H1 (cell line): Measurements from ENCODE around the gene OIP5. TPM values are rescaled to one million over a fixed set of nuclear protein-coding genes. Genes with fewer than 3 reads are reported as not detected.

ENCODE experiments used
- CTCF ChIA-PET: fragments of 300-600 bp; sonication (Branson Sonifier 250); formaldehyde crosslinking; loops from one replicate; lab custom pipeline; 2021; ENCODE audit not compliant: partially characterized antibody; lab: Charles Lee
- POLR2A ChIA-PET: fragments of 300-600 bp; sonication (Branson Sonifier 250); formaldehyde crosslinking; loops from one replicate; lab custom pipeline; 2021; ENCODE audit warnings: inconsistent platforms; ENCODE audit not compliant: partially characterized antibody; lab: Charles Lee
- DNase-seq, 2 experiments: peaks; one replicate each; pipeline versions ENCODE4 v3.0.0 to v3.0.0-alpha.2; 2010 to 2022; ENCODE audit warnings: low spot score in 2 of 2, low read depth in 1 of 2, mixed read lengths in 1 of 2
- FAIRE-seq: peaks from 2 replicates; lab custom pipeline; 2011; peaks lifted over from hg19 to GRCh38; lab: Jason Lieb, UNC
- H2AFZ ChIP-seq: 2 replicates; pipeline ENCODE4 v1.8.1; 2012; ENCODE audit warnings: low read length, inconsistent platforms
- H2AK5ac ChIP-seq: 2 replicates; pipeline ENCODE4 v1.6.1; 2013; ENCODE audit warnings: low read depth, low read length
- H2BK120ac ChIP-seq: replicated peaks from 2 replicates; pipeline ENCODE3; 2013; ENCODE audit warnings: low read depth, low read length, inconsistent platforms
- H2BK12ac ChIP-seq: 2 replicates; pipeline ENCODE4 v1.6.1; 2013; ENCODE audit warnings: low read depth, low read length
- H2BK15ac ChIP-seq: 2 replicates; pipeline ENCODE4 v1.6.1; 2013; ENCODE audit warnings: low read length
- H2BK20ac ChIP-seq: 2 replicates; pipeline ENCODE4 v1.6.1; 2013; ENCODE audit warnings: low read length
- H2BK5ac ChIP-seq: 2 replicates; pipeline ENCODE4 v1.6.1; 2013; ENCODE audit warnings: low read depth, low read length
- H3K14ac ChIP-seq: 2 replicates; pipeline ENCODE4 v1.6.1; 2013; ENCODE audit warnings: inconsistent platforms; ENCODE audit not compliant: insufficient read length
- H3K18ac ChIP-seq: 2 replicates; pipeline ENCODE4 v1.6.1; 2013; ENCODE audit warnings: low read length; ENCODE audit errors: extremely low read depth
- H3K23ac ChIP-seq: 2 replicates; pipeline ENCODE4 v1.6.1; 2013; ENCODE audit warnings: inconsistent platforms; ENCODE audit not compliant: insufficient read length
- H3K23me2 ChIP-seq: 2 replicates; pipeline ENCODE4 v1.6.1; 2013; ENCODE audit warnings: low read depth, low read length
- H3K27ac ChIP-seq: 2 replicates; pipeline ENCODE4 v1.6.1; 2011; ENCODE audit warnings: low read depth, low read length, inconsistent platforms
- H3K27me3 ChIP-seq, 4 experiments: replicated peaks in 1 of 4; 1 replicate in 1 of 4; 2 replicates in 3 of 4; pipeline versions ENCODE4 v1.6.1 to v1.8.1; 2011 to 2013; ENCODE audit warnings: low read length in 3 of 4, mild to moderate bottlenecking in 3 of 4, inconsistent platforms in 2 of 4, mixed read lengths in 2 of 4, moderate library complexity in 1 of 4; ENCODE audit not compliant: control insufficient read depth in 3 of 4, insufficient read depth in 3 of 4; ENCODE audit errors: extremely low read depth in 1 of 4
- H3K36me3 ChIP-seq, 4 experiments: 2 replicates each; pipeline versions ENCODE4 v1.6.1 to v1.8.1; 2011 to 2013; ENCODE audit warnings: mild to moderate bottlenecking in 4 of 4, low read length in 3 of 4, moderate library complexity in 2 of 4, control low read depth in 1 of 4, inconsistent platforms in 1 of 4; ENCODE audit not compliant: insufficient read depth in 4 of 4, control insufficient read depth in 2 of 4
- H3K4ac ChIP-seq: replicated peaks from 2 replicates; pipeline ENCODE3; 2013; ENCODE audit warnings: low read length, low read depth, mixed read lengths, inconsistent platforms; ENCODE audit not compliant: insufficient read length
- H3K4me1 ChIP-seq, 4 experiments: replicated peaks in 1 of 4; 1 replicate in 1 of 4; 2 replicates in 3 of 4; pipeline versions ENCODE4 v1.6.1 to v1.8.1; 2011 to 2013; ENCODE audit warnings: low read length in 3 of 4, inconsistent platforms in 2 of 4, mixed read lengths in 1 of 4; ENCODE audit not compliant: insufficient read depth in 4 of 4, control insufficient read depth in 3 of 4
- H3K4me2 ChIP-seq, 2 experiments: 2 replicates each; pipeline versions ENCODE4 v1.6.1 to v1.8.1; 2011 to 2013; ENCODE audit warnings: low read depth in 2 of 2, low read length in 2 of 2, control low read depth in 1 of 2, inconsistent platforms in 1 of 2, mild to moderate bottlenecking in 1 of 2; ENCODE audit not compliant: insufficient read depth in 1 of 2
- H3K4me3 ChIP-seq, 4 experiments: fragments of 200-600, 300-600 bp in 1 of 4; sonication (generic), shearing (Covaris generic), sonication (Bioruptor Twin) in 1 of 4; 2 replicates each; pipeline versions ENCODE4 v1.5.1 to v1.8.1; 2011 to 2016; ENCODE audit warnings: low read length in 4 of 4, low read depth in 3 of 4, control low read depth in 2 of 4, inconsistent platforms in 2 of 4, mild to moderate bottlenecking in 2 of 4, mixed read lengths in 1 of 4, moderate library complexity in 1 of 4; ENCODE audit not compliant: insufficient read depth in 2 of 4; ENCODE audit errors: extremely low read depth in 1 of 4
- H3K56ac ChIP-seq: replicated peaks from 2 replicates; pipeline ENCODE3; 2013; ENCODE audit warnings: low read depth, mild to moderate bottlenecking, mixed read lengths, low read length, inconsistent platforms; ENCODE audit not compliant: insufficient read length
- H3K79me1 ChIP-seq: 2 replicates; pipeline ENCODE4 v1.6.1; 2013; ENCODE audit warnings: low read depth, low read length, control low read depth
- H3K79me2 ChIP-seq, 2 experiments: 2 replicates each; pipeline versions ENCODE4 v1.6.1 to v1.8.1; 2012 to 2013; ENCODE audit warnings: low read length in 2 of 2, mild to moderate bottlenecking in 2 of 2, inconsistent platforms in 1 of 2; ENCODE audit not compliant: insufficient read depth in 2 of 2, control insufficient read depth in 1 of 2
- H3K9ac ChIP-seq, 4 experiments: replicated peaks in 1 of 4; 1 replicate in 1 of 4; 2 replicates in 3 of 4; pipeline versions ENCODE4 v1.6.1 to v1.8.1; 2011 to 2013; ENCODE audit warnings: low read depth in 3 of 4, low read length in 3 of 4, control low read depth in 2 of 4, mild to moderate bottlenecking in 2 of 4, moderate library complexity in 2 of 4, inconsistent platforms in 1 of 4; ENCODE audit errors: extremely low read depth in 1 of 4
- H3K9me3 ChIP-seq, 2 experiments: 2 replicates each; pipeline versions ENCODE4 v1.6.1 to v1.8.1; 2012 to 2013; ENCODE audit warnings: mild to moderate bottlenecking in 2 of 2, moderate library complexity in 2 of 2, control low read depth in 1 of 2, inconsistent platforms in 1 of 2, low read depth in 1 of 2, low read length in 1 of 2, mixed read lengths in 1 of 2; ENCODE audit not compliant: insufficient read depth in 2 of 2
- H4K20me1 ChIP-seq, 2 experiments: replicated peaks in 1 of 2; 2 replicates each; pipeline versions ENCODE3 to v1.8.1; 2011 to 2013; ENCODE audit warnings: inconsistent platforms in 2 of 2, low read length in 2 of 2, mild to moderate bottlenecking in 1 of 2; ENCODE audit not compliant: insufficient read depth in 2 of 2, control insufficient read depth in 1 of 2
- H4K5ac ChIP-seq: 2 replicates; pipeline ENCODE4 v1.6.1; 2013; ENCODE audit warnings: low read length, low read depth, mixed read lengths, inconsistent platforms; ENCODE audit not compliant: insufficient read length
- H4K8ac ChIP-seq: 2 replicates; pipeline ENCODE4 v1.8.0; 2013; ENCODE audit warnings: mild to moderate bottlenecking, moderate library complexity, low read length, inconsistent platforms; ENCODE audit not compliant: insufficient read depth; ENCODE audit errors: extremely low read depth
- H4K91ac ChIP-seq: replicated peaks from 2 replicates; pipeline ENCODE3; 2013; ENCODE audit warnings: low read length, mixed read lengths, inconsistent platforms; ENCODE audit not compliant: insufficient read length
- ASH2L ChIP-seq: fragments of 200-600, 300-600 bp; sonication (generic); IDR thresholded peaks from one replicate; pipeline ENCODE4 v1.7.1; 2017; ENCODE audit warnings: low read length
- BCL11A ChIP-seq, 2 experiments: IDR thresholded peaks; one replicate each; pipeline ENCODE4 v1.6.1; 2011; ENCODE audit warnings: low read depth in 2 of 2, low read length in 2 of 2, mild to moderate bottlenecking in 2 of 2
- CBX8 ChIP-seq: fragments of 300-800, 300-1000 bp; sonication (generic); IDR thresholded peaks from 2 replicates; pipeline ENCODE4 v1.7.1; 2016; ENCODE audit warnings: low read depth, low read length, borderline replicate concordance
- CTBP2 ChIP-seq: IDR thresholded peaks from 2 replicates; pipeline ENCODE4 v1.7.0; 2011; ENCODE audit warnings: borderline replicate concordance, mild to moderate bottlenecking, moderate library complexity, mixed read lengths, low read length; ENCODE audit not compliant: insufficient read depth, insufficient read length
- CTCF ChIP-seq, 3 experiments: IDR thresholded peaks; 1 replicate in 2 of 3; 2 replicates in 1 of 3; pipeline versions ENCODE4 v1.5.1 to v1.6.1; 2011; ENCODE audit warnings: low read length in 3 of 3, mild to moderate bottlenecking in 3 of 3, inconsistent platforms in 2 of 3, low read depth in 1 of 3, moderate library complexity in 1 of 3; ENCODE audit not compliant: insufficient read depth in 1 of 3; ENCODE audit errors: control extremely low read depth in 1 of 3
- EP300 ChIP-seq, 2 experiments: IDR thresholded peaks; 1 replicate in 1 of 2; 2 replicates in 1 of 2; pipeline ENCODE4 v1.6.1; 2011 to 2012; ENCODE audit warnings: low read depth in 2 of 2, low read length in 2 of 2, mild to moderate bottlenecking in 2 of 2, borderline replicate concordance in 1 of 2, inconsistent platforms in 1 of 2, moderate library complexity in 1 of 2
- GTF2F1 ChIP-seq: IDR thresholded peaks from 2 replicates; pipeline ENCODE4 v1.6.1; 2012; ENCODE audit warnings: low read depth, low read length, improper control_type of control experiment, borderline replicate concordance
- HDAC6 ChIP-seq: IDR thresholded peaks from one replicate; pipeline ENCODE4 v1.7.1; 2012; ENCODE audit warnings: low read depth, mild to moderate bottlenecking, inconsistent platforms, low read length, moderate library complexity
- RFX5 ChIP-seq: IDR thresholded peaks from 2 replicates; pipeline ENCODE4 v1.6.1; 2011; ENCODE audit warnings: low read depth, low read length, improper control_type of control experiment, borderline replicate concordance
- TAF7 ChIP-seq: optimal IDR thresholded peaks from 2 replicates; pipeline ENCODE3; 2011; ENCODE audit warnings: low read depth, mild to moderate bottlenecking, inconsistent platforms, low read length, moderate library complexity, borderline replicate concordance
- ZNF274 ChIP-seq: IDR thresholded peaks from 2 replicates; pipeline ENCODE4 v1.7.0; 2012; ENCODE audit warnings: low read length, borderline replicate concordance; ENCODE audit errors: extremely low read depth
- WGBS, 2 experiments: shearing (Covaris generic) in 1 of 2; methylation state at CpG; one replicate each; pipeline versions ENCODE4 v1.1.6 to v1.1.7; 2013 to 2015; ENCODE audit warnings: low lambda C conversion rate in 2 of 2, mixed read lengths in 2 of 2, inconsistent platforms in 1 of 2, low coverage in 1 of 2, missing lambda C conversion rate in 1 of 2; ENCODE audit not compliant: insufficient replicate concordance in 2 of 2, insufficient coverage in 1 of 2, insufficient read length in 1 of 2; ENCODE audit errors: extremely low coverage in 1 of 2, missing lambda C conversion rate in 1 of 2; 5-methylcytosine and 5-hydroxymethylcytosine counted together
- polyA plus RNA-seq, 7 experiments: library from polyadenylated mRNA; depleted of rRNA in 3 of 7; stranded (reverse) in 5 of 7; unstranded in 2 of 7; fragments of >200 nt in 5 of 7; fragments of 200-250 nt in 2 of 7; gene quantifications; 1 replicate in 5 of 7; 2 replicates in 1 of 7; 4 replicates in 1 of 7; pipeline versions ENCODE4 v1.2.1 to v1.2.3, GENCODE V29; 2011 to 2013; ENCODE audit warnings: missing spikeins in 2 of 7, mixed read lengths in 2 of 7
- total RNA-seq: library from RNA; stranded (reverse); fragmentation: NEBNext Ultra II Directional; extraction: Animal tissue kit (Norgen Biotek cat#: 25700); gene quantifications from 2 replicates; pipeline ENCODE4 v1.2.1, GENCODE V29; 2021

OIP5 gene
- total and polyA plus RNA-seq, 2 of the 8 experiments (the other 6 are each of a cell fraction or from before 2014, with no cell fraction given), result 34.8 to 44.5 TPM

- FAIRE-seq, result no peak
- POLR2A ChIA-PET, result no interaction called here
- TF ChIP-seq ASH2L (no peak), CTBP2 (no peak), CBX8 (no peak), ZNF274 (no peak), GTF2F1 (no peak), EP300 (IDR thresholded peaks at IDR 0.05; ENCODE audit: borderline replicate concordance in 1 of 2, low read depth in 2 of 2, low read length in 2 of 2) (no peak), BCL11A (IDR thresholded peaks at IDR 0.05; ENCODE audit: low read depth in 2 of 2, low read length in 2 of 2) (no peak), TAF7 (no peak), RFX5 (no peak), HDAC6 (no peak), CTCF (IDR thresholded peaks at IDR 0.05; ENCODE audit: control extremely low read depth in 1 of 3, insufficient read depth in 1 of 3, low read depth in 1 of 3, low read length in 3 of 3) (no peak)
Observed at GRCh38 chr15:41347236-41347635, 14.8 kb upstream of the OIP5 start.

More at GRCh38 chr15:41347236-41347635, 14.8 kb upstream of the OIP5 start:
- Histone ChIP-seq H3K79me1 (no peaks in the 10 kb centered on the region), H2AK5ac (no peak overlapping the region), H3K23ac (no peak overlapping the region), H3K14ac (no peak overlapping the region), H3K27me3 (no peaks in the 10 kb centered on the region), H2BK15ac (no peak overlapping the region), H3K4me2 (no peak overlapping the region), H3K9me3 (no peaks in the 10 kb centered on the region), H4K20me1 (no peaks in the 10 kb centered on the region), H2BK120ac (no peak overlapping the region), H4K5ac (no peak overlapping the region), H3K56ac (no peak overlapping the region), H3K4me3 (no peak overlapping the region), H2BK12ac (no peak overlapping the region), H4K8ac (no peak overlapping the region), H2BK20ac (no peak overlapping the region), H4K91ac (no peak overlapping the region), H3K79me2 (no peaks in the 10 kb centered on the region), H2AFZ (no peak overlapping the region), H3K4me1 (no peaks in the 10 kb centered on the region), H3K9ac (no peak overlapping the region), H3K4ac (no peak overlapping the region), H3K36me3 (peaks cover 30 to 94% (median 62%) of the 10 kb centered on the region in 4 experiments), H3K18ac (no peak overlapping the region), H3K27ac (no peak overlapping the region), H3K23me2 (no peaks in the 10 kb centered on the region), H2BK5ac (no peak overlapping the region)
- CTCF ChIA-PET, result interaction anchor here (0.5 to 0.6 kb wide), 2 partner anchors 8 to 30 kb away, joined by 3 read pairs; no protein-coding TSS in a partner anchor
- DNase-seq, result no peak
- 98% methylated on average over 5 of the region's 5 CpGs; no CpG with 5 or more reads in 1 of the 2 experiments for WGBS, 2 experiments
